Nephron progenitor cell (in vitro differentiated cells): Measurements from ENCODE around the gene MLH3.
"Not testable (repeated sequence)": the region's sequence is repeated elsewhere in the genome, so short reads cannot be mapped to it uniquely, and the experiment has no call there.

Source experiments
- DNase-seq: peaks from one replicate; pipeline ENCODE4 v3.0.0; 2021
- H3K27ac Mint-ChIP-seq: 2 replicates; pipeline ENCODE4 v1.8.0; 2021; ENCODE audit warnings: mild to moderate bottlenecking, moderate library complexity, mixed read lengths
- H3K27me3 Mint-ChIP-seq: 2 replicates; pipeline ENCODE4 v1.8.0; 2021; ENCODE audit warnings: mild to moderate bottlenecking, low read depth, mixed read lengths; ENCODE audit not compliant: poor library complexity
- H3K36me3 Mint-ChIP-seq: 2 replicates; pipeline ENCODE4 v1.8.0; 2021; ENCODE audit warnings: low read depth, mixed read lengths
- H3K4me1 Mint-ChIP-seq: 2 replicates; pipeline ENCODE4 v1.8.0; 2021; ENCODE audit warnings: mixed read lengths
- H3K4me3 Mint-ChIP-seq: 2 replicates; pipeline ENCODE4 v1.8.0; 2021; ENCODE audit warnings: mild to moderate bottlenecking, moderate library complexity, mixed read lengths
- H3K9me3 Mint-ChIP-seq: 2 replicates; pipeline ENCODE4 v1.8.0; 2021; ENCODE audit warnings: mild to moderate bottlenecking, moderate library complexity, mixed read lengths
- CTCF ChIP-seq: fragments of 200-600 bp; sonication (generic); IDR thresholded peaks from 2 replicates; pipeline ENCODE4 v1.5.0; 2021; ENCODE audit warnings: antibody characterized with exemption

Gene MLH3

GRCh38 chr14:75002392-75003249, 48.6 kb downstream of the MLH3 start, which contains the start of gene EIF2B2:
TSS of gene EIF2B2 (plus strand) at chr14:75002921. CDS start at chr14:75002991, 70 bp downstream.
- H3K9me3 Mint-ChIP-seq: peaks cover 19% of the 10 kb centered on the region
- H3K4me1 Mint-ChIP-seq: peaks cover 35% of the 10 kb centered on the region
- peaks cover 11% of the 10 kb centered on the region for H3K27me3 Mint-ChIP-seq
- peak; percentile 98 for DNase-seq
- peak; percentile 13 for TF ChIP-seq CTCF
- H3K36me3 Mint-ChIP-seq: peaks cover 29% of the 10 kb centered on the region
- peak within 1 kb of the TSS; percentile 94 for H3K27ac Mint-ChIP-seq
- H3K4me3 Mint-ChIP-seq: peak within 1 kb of the TSS; percentile 99

- peak overlapping the region; percentile 94 for H3K27ac Mint-ChIP-seq
- no peak for TF ChIP-seq CTCF
- DNase-seq: no peak
- peaks cover 19% of the 10 kb centered on the region for H3K9me3 Mint-ChIP-seq
- H3K4me3 Mint-ChIP-seq: peak overlapping the region; percentile 99
- H3K4me1 Mint-ChIP-seq: peaks cover 35% of the 10 kb centered on the region
- H3K36me3 Mint-ChIP-seq: peaks cover 22% of the 10 kb centered on the region
- peaks cover 13% of the 10 kb centered on the region for H3K27me3 Mint-ChIP-seq
Observed at GRCh38 chr14:75001899-75002298, 49.4 kb downstream of the MLH3 start.

GRCh38 chr14:75001261-75001660, 50.0 kb downstream of the MLH3 start:
- H3K4me1 Mint-ChIP-seq: peaks cover 35% of the 10 kb centered on the region
- H3K4me3 Mint-ChIP-seq: no peak overlapping the region
- peaks cover 16% of the 10 kb centered on the region for H3K36me3 Mint-ChIP-seq
- peaks cover 14% of the 10 kb centered on the region for H3K27me3 Mint-ChIP-seq
- no peak for DNase-seq
- no peak for TF ChIP-seq CTCF
- H3K9me3 Mint-ChIP-seq: peaks cover 19% of the 10 kb centered on the region
- no peak overlapping the region for H3K27ac Mint-ChIP-seq

- H3K4me1 Mint-ChIP-seq, H3K36me3 Mint-ChIP-seq, H3K4me3 Mint-ChIP-seq, DNase-seq, H3K27ac Mint-ChIP-seq: not testable (repeated sequence)
- Mint-ChIP-seq H3K27me3 (peaks cover 14% of the 10 kb centered on the region), H3K9me3 (peaks cover 14% of the 10 kb centered on the region)
Observed at GRCh38 chr14:74995781-74996180, 55.5 kb downstream of the MLH3 start.

- H3K4me3 Mint-ChIP-seq, H3K27me3 Mint-ChIP-seq, DNase-seq, H3K27ac Mint-ChIP-seq, H3K36me3 Mint-ChIP-seq, H3K4me1 Mint-ChIP-seq: not testable (repeated sequence)
- peaks cover 12% of the 10 kb centered on the region for H3K9me3 Mint-ChIP-seq
Observed at GRCh38 chr14:74994182-74994581, 57.1 kb downstream of the MLH3 start.

- Mint-ChIP-seq H3K4me1 (peaks cover 32% of the 10 kb centered on the region), H3K4me3 (no peak overlapping the region), H3K27ac (no peak overlapping the region), H3K27me3 (peaks cover 10% of the 10 kb centered on the region), H3K9me3 (peaks cover 4% of the 10 kb centered on the region), H3K36me3 (no peaks in the 10 kb centered on the region)
- TF ChIP-seq CTCF: no peak
- DNase-seq: no peak
Observed at GRCh38 chr14:74988993-74989392, 62.3 kb downstream of the MLH3 start.

- peaks cover 38% of the 10 kb centered on the region for H3K4me1 Mint-ChIP-seq
- H3K27me3 Mint-ChIP-seq: peaks cover 14% of the 10 kb centered on the region
- H3K4me3 Mint-ChIP-seq: no peak overlapping the region
- no peaks in the 10 kb centered on the region for H3K9me3 Mint-ChIP-seq
- H3K27ac Mint-ChIP-seq: no peak overlapping the region
- no peaks in the 10 kb centered on the region for H3K36me3 Mint-ChIP-seq
- no peak for TF ChIP-seq CTCF
- DNase-seq: no peak
Observed at GRCh38 chr14:74988131-74988530, 63.1 kb downstream of the MLH3 start.
